ENCODE measurements around the gene LTBR. TPM values are rescaled to one million over a fixed set of nuclear protein-coding genes. Genes with fewer than 3 reads are reported as not detected.

The LTBR gene
- total RNA-seq, 4 donors from 2014 or later = 99.9 to 171 (median 142) TPM

DNA sequence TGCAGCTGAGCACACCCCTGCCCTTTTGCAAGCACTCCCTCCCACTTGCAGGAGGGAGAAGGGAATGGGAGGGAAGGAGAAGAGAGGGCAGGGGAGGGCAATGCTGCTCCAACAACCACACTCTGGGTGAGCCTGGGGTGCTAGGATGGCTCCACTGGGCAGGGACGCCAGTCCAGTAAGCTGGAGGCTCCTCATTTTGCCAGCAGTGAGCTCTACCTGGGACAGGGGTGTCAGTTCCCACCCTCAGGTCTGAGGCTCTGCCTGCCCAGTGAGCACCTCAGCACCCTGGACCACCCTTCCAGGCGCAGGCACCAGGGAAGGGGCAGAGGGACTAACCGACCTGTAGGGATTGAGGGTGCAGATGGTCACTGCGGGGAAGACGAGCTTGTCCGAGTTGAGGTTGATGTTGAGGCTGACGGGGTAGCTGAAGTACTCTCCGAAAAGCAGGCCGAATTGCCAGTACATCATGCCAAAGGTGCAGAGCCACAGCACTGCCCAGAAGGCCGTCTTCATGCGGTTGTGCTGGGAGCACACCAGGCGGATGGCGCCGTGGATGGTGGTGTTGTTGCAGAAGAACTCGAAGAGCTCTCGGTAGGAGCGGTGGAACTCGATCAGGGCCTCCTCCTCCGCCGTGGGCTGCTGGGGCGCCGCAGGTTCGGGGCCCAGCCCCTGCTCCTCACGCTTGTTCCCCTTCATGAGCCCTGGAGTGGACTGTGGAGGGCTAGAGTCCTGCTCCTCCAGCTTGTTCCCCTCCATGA is 9.8 kb upstream of the LTBR start:
- TF ChIP-seq, protein P1, sequence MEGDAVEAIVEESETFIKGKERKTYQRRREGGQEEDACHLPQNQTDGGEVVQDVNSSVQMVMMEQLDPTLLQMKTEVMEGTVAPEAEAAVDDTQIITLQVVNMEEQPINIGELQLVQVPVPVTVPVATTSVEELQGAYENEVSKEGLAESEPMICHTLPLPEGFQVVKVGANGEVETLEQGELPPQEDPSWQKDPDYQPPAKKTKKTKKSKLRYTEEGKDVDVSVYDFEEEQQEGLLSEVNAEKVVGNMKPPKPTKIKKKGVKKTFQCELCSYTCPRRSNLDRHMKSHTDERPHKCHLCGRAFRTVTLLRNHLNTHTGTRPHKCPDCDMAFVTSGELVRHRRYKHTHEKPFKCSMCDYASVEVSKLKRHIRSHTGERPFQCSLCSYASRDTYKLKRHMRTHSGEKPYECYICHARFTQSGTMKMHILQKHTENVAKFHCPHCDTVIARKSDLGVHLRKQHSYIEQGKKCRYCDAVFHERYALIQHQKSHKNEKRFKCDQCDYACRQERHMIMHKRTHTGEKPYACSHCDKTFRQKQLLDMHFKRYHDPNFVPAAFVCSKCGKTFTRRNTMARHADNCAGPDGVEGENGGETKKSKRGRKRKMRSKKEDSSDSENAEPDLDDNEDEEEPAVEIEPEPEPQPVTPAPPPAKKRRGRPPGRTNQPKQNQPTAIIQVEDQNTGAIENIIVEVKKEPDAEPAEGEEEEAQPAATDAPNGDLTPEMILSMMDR (IDR thresholded peaks at IDR 0.05) = no peak
- no peak for DNase-seq (ENCODE audit: low spot score)
- ATAC-seq (ENCODE audit: low FRiP score) = no peak

DNA sequence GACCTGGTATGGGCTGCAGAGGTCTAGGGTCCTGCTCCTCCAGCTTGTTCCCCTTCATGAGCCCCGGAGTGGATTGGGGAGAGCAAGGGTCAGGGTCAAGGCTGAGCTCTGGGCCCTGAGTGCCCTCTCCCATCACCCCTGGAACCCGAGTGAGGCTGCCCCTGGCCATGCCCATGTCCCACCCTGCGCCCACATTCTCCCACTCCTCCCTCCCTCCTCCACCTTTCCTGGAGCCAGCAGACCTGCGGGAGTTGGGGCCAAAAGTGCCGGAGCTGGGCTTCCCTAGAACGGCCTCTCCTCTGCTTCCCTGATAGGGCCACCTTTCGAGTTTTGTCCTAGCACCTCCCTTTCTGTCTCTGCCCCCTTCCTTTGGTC is 9.2 kb upstream of the LTBR start:
- no peak for DNase-seq (ENCODE audit: low spot score)
- no peak for ATAC-seq (ENCODE audit: low FRiP score)
- TF ChIP-seq, protein P1 (IDR thresholded peaks at IDR 0.05) = no peak

DNA sequence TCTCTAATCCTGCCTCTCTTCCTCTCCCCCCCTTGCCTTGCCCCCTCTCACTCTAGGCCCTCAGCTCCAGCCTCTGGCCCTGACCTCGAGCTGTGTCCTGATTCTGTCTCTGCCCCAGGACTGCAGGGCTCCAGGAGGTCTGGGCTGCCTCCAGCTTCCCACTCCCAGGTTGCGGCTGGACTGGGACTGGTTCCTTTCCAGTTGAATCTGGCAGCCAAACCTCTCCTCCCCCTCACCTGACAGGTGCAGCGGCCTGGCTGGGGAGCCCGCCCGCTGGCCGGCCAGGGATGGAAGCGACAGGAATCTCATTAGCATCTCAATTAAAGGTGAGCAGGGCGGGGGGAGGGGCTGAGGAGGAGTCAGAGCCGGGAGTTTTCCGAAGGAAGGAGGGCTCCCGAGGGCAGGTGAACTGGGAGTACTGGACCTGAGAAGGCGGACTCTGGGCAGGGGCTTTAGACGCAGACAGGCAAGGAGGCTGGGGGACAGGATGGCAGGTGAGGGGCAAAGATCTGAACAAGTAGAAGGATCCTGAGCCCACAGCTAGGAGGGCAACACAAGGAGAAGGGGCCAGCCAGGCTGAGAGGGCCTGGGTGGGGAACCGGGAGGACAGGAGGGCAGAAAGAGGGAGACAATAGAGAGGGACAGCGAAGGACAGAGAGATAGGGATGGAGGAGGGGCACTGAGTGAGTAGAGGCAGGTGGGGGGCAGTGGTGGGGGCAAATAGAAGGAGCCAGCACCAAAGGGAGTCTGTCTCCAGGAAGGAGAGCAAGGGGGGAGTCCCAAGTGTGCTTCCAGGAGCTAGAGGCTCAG is 8.5 kb upstream of the LTBR start, which contains the start of gene SCNN1A:
Gene SCNN1A (minus strand): TSS at position 295 of the 810 bp plus-strand sequence. CDS start 780 bp downstream, outside the sequence.
- TF ChIP-seq, protein P1 (IDR thresholded peaks at IDR 0.05) = no peak
- DNase-seq (ENCODE audit: low spot score) = no peak
- no peak for ATAC-seq (ENCODE audit: low FRiP score)

DNA sequence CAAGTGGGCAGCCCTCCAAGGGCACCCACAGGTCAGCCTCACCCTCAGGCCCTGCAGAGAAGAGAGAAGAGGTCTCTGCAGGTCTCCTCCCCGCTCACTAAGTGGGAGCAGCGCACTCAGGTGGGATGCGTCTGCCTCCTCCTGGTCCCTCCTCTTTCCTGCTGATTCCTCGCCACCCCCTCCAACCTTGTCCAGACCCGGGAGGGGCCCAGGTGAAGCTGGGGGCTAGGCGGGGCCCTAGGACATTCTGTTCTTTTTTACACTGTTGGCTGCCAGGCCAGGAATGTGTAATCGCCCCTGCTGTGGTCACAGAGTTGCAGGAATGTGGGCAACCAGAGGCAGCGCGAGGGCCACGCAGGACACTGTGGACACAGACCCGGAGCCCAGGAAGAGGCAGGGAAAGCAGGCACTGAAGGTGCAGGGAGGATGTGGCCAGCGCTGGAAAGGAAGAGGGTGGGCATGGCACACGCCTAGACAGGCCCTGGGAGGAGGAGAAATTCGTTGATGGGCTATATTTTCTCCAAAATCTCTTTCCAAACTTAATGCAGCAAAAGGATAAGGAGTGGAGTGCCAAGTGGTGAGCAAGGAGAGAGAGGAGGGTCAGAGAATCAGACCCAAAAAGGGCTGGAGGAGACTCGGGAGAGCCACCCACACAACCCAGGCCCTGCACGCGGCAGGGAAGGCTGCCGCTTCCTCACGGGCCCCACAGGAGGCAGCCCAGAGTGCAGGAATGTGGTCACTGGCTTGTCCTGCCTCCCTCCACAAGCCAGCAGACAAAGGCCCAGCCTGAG is 7.7 kb upstream of the LTBR start:
- DNase-seq (ENCODE audit: low spot score) (no peak), ATAC-seq (ENCODE audit: low FRiP score) (peak; percentile 69)
- TF ChIP-seq, protein P1 (IDR thresholded peaks at IDR 0.05) = no peak

DNA sequence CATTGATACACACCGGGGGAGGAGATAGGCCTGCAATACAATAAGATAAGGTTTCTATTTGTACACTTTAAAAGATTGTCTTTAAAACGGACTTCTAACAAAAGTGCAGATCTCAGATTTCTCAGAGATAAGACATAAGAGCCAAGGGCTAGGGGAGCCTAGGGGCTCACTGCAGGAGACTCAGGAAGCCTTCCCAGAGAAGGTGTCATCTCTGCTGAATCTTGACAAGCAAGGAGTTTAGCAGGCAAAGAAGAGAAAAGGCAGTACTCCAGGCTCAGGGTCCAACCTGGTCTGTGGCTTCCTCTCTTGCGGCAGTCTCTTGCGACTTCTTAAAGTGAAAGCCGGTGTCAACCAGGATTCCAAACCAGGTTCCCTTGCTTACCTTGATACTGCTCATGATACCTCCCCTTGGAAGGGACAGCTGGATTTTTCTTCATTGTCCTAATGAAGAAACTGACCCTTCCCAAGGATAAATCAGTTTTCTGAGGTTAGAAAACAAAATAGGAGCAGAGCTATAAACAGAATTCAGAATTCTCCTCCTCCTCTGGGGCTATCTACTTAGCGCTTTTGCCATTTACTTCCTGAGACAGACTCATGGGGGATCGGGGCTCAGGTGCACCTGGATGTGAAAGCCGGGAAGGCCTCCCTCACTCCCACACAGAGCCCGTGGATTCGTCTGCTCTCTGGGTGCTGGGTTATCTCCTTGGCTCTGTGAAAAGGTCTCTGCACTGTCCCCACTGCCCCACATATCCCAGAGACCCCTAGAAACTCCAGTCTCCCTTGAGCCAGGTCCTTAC is 6.9 kb upstream of the LTBR start:
- TF ChIP-seq, protein P1 (IDR thresholded peaks at IDR 0.05) = no peak

DNA sequence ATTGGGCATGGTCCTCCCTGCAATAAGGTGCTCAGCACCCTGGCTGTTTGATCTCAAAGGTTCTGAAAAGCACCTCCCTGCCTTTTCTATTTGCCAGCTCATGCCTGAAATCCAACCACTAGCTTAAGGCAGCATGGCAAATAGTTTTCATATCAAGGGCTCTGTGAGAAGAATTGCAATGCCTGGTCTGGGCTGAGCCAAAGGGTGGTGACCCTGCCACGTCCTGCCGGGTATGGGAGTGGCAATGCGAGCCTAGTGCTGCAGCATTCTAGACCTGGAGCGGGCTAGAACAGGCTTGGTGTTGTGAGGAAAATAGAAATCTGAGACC is 6.3 kb upstream of the LTBR start:
- TF ChIP-seq, protein P1 (IDR thresholded peaks at IDR 0.05) = no peak
- no peak for DNase-seq (ENCODE audit: low spot score)
- no peak for ATAC-seq (ENCODE audit: low FRiP score)

More for the DNA sequence above, 6.9 kb upstream of the LTBR start:
- peak; percentile 7 for DNase-seq (ENCODE audit: low spot score)
- ATAC-seq (ENCODE audit: low FRiP score) = no peak

Measured in omental fat pad (tissue), 4 donors.